HepG2 (cell line): ENCODE data around the gene SPACDR. TPM values are rescaled to one million over a fixed set of nuclear protein-coding genes. Genes with fewer than 3 reads are reported as not detected.

Source experiments
- AHDC1 ChIP-seq: sonication (generic); formaldehyde crosslinking; IDR thresholded peaks from 2 replicates; pipeline ENCODE4 v1.5.1; 2020; ENCODE audit warnings: mild to moderate bottlenecking, missing genetic modification reagents, borderline replicate concordance
- ATRX ChIP-seq: sonication (generic); formaldehyde crosslinking; IDR thresholded peaks from 2 replicates; pipeline ENCODE4 v1.4.0; 2020; ENCODE audit warnings: missing genetic modification reagents, borderline replicate concordance
- ELF3 ChIP-seq: IDR thresholded peaks from 2 replicates; pipeline ENCODE4 v1.6.1; 2016; ENCODE audit warnings: missing genetic modification reagents, missing compliant biosample characterization
- GTF3A ChIP-seq: sonication (generic); formaldehyde crosslinking; conservative IDR thresholded peaks from 2 replicates; pipeline ENCODE4 v1.4.0; 2020; ENCODE audit warnings: mild to moderate bottlenecking, missing genetic modification reagents
- HINFP ChIP-seq: sonication (generic); formaldehyde crosslinking; IDR thresholded peaks from 2 replicates; pipeline ENCODE4 v1.4.0; 2020; ENCODE audit warnings: low read depth, mild to moderate bottlenecking, missing genetic modification reagents
- HMG20A ChIP-seq: IDR thresholded peaks from 2 replicates; pipeline ENCODE4 v1.6.1; 2016; ENCODE audit warnings: borderline replicate concordance
- MXD1 ChIP-seq: sonication (generic); formaldehyde crosslinking; IDR thresholded peaks from 2 replicates; pipeline ENCODE4 v1.4.0; 2020; ENCODE audit warnings: mild to moderate bottlenecking, missing genetic modification reagents
- NAIF1 ChIP-seq: sonication (generic); formaldehyde crosslinking; IDR thresholded peaks from 2 replicates; pipeline ENCODE4 v1.5.0; 2020; ENCODE audit warnings: mild to moderate bottlenecking, missing genetic modification reagents, borderline replicate concordance
- NR2C2 ChIP-seq: sonication (generic); formaldehyde crosslinking; IDR thresholded peaks from 2 replicates; pipeline ENCODE4 v1.4.0; 2020; ENCODE audit warnings: missing genetic modification reagents, mild to moderate bottlenecking, moderate library complexity, borderline replicate concordance
- PHF21A ChIP-seq: sonication (generic); formaldehyde crosslinking; IDR thresholded peaks from 2 replicates; pipeline ENCODE4 v1.5.0; 2020; ENCODE audit warnings: mild to moderate bottlenecking, missing genetic modification reagents
- POLR2AphosphoS5 ChIP-seq: IDR thresholded peaks from 2 replicates; pipeline ENCODE4 v1.6.1; 2012; ENCODE audit warnings: low read depth, low read length
- RNF2 ChIP-seq: fragments of 450-650 bp; conservative IDR thresholded peaks from 2 replicates; pipeline ENCODE4 v1.6.1; 2016; ENCODE audit warnings: low read depth
- SNAI1 ChIP-seq: sonication (generic); formaldehyde crosslinking; IDR thresholded peaks from 2 replicates; pipeline ENCODE4 v1.5.0; 2020; ENCODE audit warnings: mild to moderate bottlenecking, missing genetic modification reagents, borderline replicate concordance
- ZBTB37 ChIP-seq: sonication (generic); formaldehyde crosslinking; IDR thresholded peaks from 2 replicates; pipeline ENCODE4 v1.4.0; 2020; ENCODE audit warnings: mild to moderate bottlenecking, missing genetic modification reagents
- ZNF329 ChIP-seq: sonication (generic); formaldehyde crosslinking; IDR thresholded peaks from 2 replicates; pipeline ENCODE4 v1.9.0; 2021; ENCODE audit warnings: low read depth, mild to moderate bottlenecking, missing genetic modification reagents
- ZNF558 ChIP-seq: sonication (generic); formaldehyde crosslinking; IDR thresholded peaks from 2 replicates; pipeline ENCODE4 v1.9.0; 2022; ENCODE audit warnings: mild to moderate bottlenecking, missing genetic modification reagents, borderline replicate concordance
- ZNF674 ChIP-seq: sonication (generic); formaldehyde crosslinking; IDR thresholded peaks from 2 replicates; pipeline ENCODE4 v1.5.0; 2020; ENCODE audit warnings: low read depth, mild to moderate bottlenecking, missing genetic modification reagents
- ZNF768 ChIP-seq: sonication (generic); formaldehyde crosslinking; IDR thresholded peaks from 2 replicates; pipeline ENCODE4 v1.4.0; 2020; ENCODE audit warnings: missing genetic modification reagents
- ZSCAN20 ChIP-seq: sonication (generic); formaldehyde crosslinking; IDR thresholded peaks from 2 replicates; pipeline ENCODE4 v1.4.0; 2020; ENCODE audit warnings: missing genetic modification reagents, mild to moderate bottlenecking, borderline replicate concordance
- ZSCAN31 ChIP-seq: sonication (generic); formaldehyde crosslinking; IDR thresholded peaks from 2 replicates; pipeline ENCODE4 v1.5.0; 2020; ENCODE audit warnings: low read depth, mild to moderate bottlenecking, missing genetic modification reagents
- polyA plus RNA-seq, 8 experiments: library from polyadenylated mRNA; depleted of rRNA in 3 of 8; stranded (reverse) in 7 of 8; unstranded in 1 of 8; fragments of >200 nt; fragmentation: Illumina TruSeq in 4 of 8; extraction: Trizol in 4 of 8; gene quantifications; 2 replicates each; pipeline versions ENCODE4 v1.2.1 to v1.2.3, GENCODE V29; 2011 to 2016; ENCODE audit warnings: low read depth in 4 of 8, missing spikeins in 1 of 8, mixed read lengths in 1 of 8; ENCODE audit not compliant: insufficient read depth in 1 of 8
- total RNA-seq, 5 experiments: library from RNA; depleted of rRNA; stranded (reverse); fragments of >200 nt; fragmentation: Illumina TruSeq; extraction: Trizol; gene quantifications; 2 replicates each; pipeline ENCODE4 v1.2.3, GENCODE V29; 2016; ENCODE audit warnings: low read depth in 1 of 5

The SPACDR gene
- total and polyA plus RNA-seq, 2 of the 13 experiments (the other 11 are each of a cell fraction or from before 2014, with no cell fraction given) = 0.41 TPM; not detected in 1

- TF ChIP-seq NR2C2 (CRISPR knock-in tag) (no peak), GTF3A (CRISPR knock-in tag) (no peak), POLR2AphosphoS5 (no peak; the same call in none of the 2 replicates), SNAI1 (CRISPR knock-in tag) (0 out of 2 replicates have a peak, but pooled peaks have one; percentile 73), HMG20A (CRISPR knock-in tag) (no peak), ZSCAN20 (no peak), MXD1 (no peak; the same call in 1 of the 2 replicates), NAIF1 (CRISPR knock-in tag) (no peak; the same call in 1 of the 2 replicates), ELF3 (CRISPR knock-in tag) (no peak), ZSCAN31 (0 out of 2 replicates have a peak, but pooled peaks have one; percentile 17), ZNF674 (CRISPR knock-in tag) (0 out of 2 replicates have a peak, but pooled peaks have one; percentile 32), RNF2 (no peak), ZBTB37 (no peak), ATRX (CRISPR knock-in tag) (no peak), ZNF329 (CRISPR knock-in tag) (peak; percentile 56; the same call in 1 of the 2 replicates), ZNF768 (CRISPR knock-in tag) (no peak), AHDC1 (CRISPR knock-in tag) (no peak), ZNF558 (CRISPR knock-in tag) (no peak), HINFP (CRISPR knock-in tag) (0 out of 2 replicates have a peak, but pooled peaks have one; percentile 54), PHF21A (CRISPR knock-in tag) (no peak)
Observed at GRCh38 chr7:100429637-100430492, 34.2 kb downstream of the SPACDR start, which contains the start of gene MEPCE (continued).
